ENCODE data around the gene SUGCT. TPM values are rescaled to one million over a fixed set of nuclear protein-coding genes. Genes with fewer than 3 reads are reported as not detected.

The SUGCT gene
- total RNA-seq, 1 experiment from 2014 or later, result 5.4 TPM

- Histone ChIP-seq H3K56ac (ENCODE audit: insufficient read length, low read depth, low read length) (no peak overlapping the region), H3K79me2 (ENCODE audit: insufficient read depth, low read length) (no peaks in the 10 kb centered on the region), H3K27me3 (ENCODE audit: insufficient read depth, low read length) (no peaks in the 10 kb centered on the region), H2BK12ac (ENCODE audit: insufficient read length, low read depth, low read length) (no peak overlapping the region), H4K8ac (replicated peaks; ENCODE audit: insufficient read length, low read depth, low read length) (no peak overlapping the region), H4K20me1 (ENCODE audit: control insufficient read depth, insufficient read depth, insufficient read length) (no peaks in the 10 kb centered on the region), H3K23ac (ENCODE audit: insufficient read length, low read depth, low read length) (no peak overlapping the region), H2AK5ac (ENCODE audit: insufficient read length, low read length) (no peak overlapping the region), H2BK120ac (ENCODE audit: low read depth, low read length, poor library complexity, severe bottlenecking) (no peak overlapping the region), H3K4ac (ENCODE audit: low read depth, low read length) (no peak overlapping the region), H4K91ac (ENCODE audit: insufficient read length, low read depth, low read length) (no peak overlapping the region), H2AFZ (ENCODE audit: low read length) (no peak overlapping the region), H3K14ac (ENCODE audit: insufficient read depth, low read length) (no peak overlapping the region), H3K18ac (ENCODE audit: insufficient read length, low read depth, low read length) (no peak overlapping the region), H2BK20ac (ENCODE audit: low read depth, low read length, poor library complexity, severe bottlenecking) (no peak overlapping the region), H4K5ac (ENCODE audit: insufficient read length, low read depth, low read length) (no peak overlapping the region), H3K9me3 (ENCODE audit: control insufficient read depth, low read depth, low read length) (no peaks in the 10 kb centered on the region), H3K23me2 (ENCODE audit: insufficient read length, low read depth, low read length, poor library complexity, severe bottlenecking) (no peaks in the 10 kb centered on the region), H3T11ph (ENCODE audit: low read length) (no peak overlapping the region), H2BK5ac (ENCODE audit: insufficient read length, low read length) (no peak overlapping the region), H2BK15ac (ENCODE audit: low read depth, low read length) (no peak overlapping the region), H3K79me1 (ENCODE audit: insufficient read depth, low read depth, low read length, poor library complexity, severe bottlenecking) (no peaks in the 10 kb centered on the region), H3K4me2 (ENCODE audit: insufficient read depth, insufficient read length, low read length) (no peak overlapping the region), H3K9ac (ENCODE audit: extremely low read depth, insufficient read length, low read length) (no peak overlapping the region), H3K27ac (ENCODE audit: insufficient read length, low read depth, low read length) (no peak overlapping the region), H3K4me1 (ENCODE audit: insufficient read depth, low read length) (no peaks in the 10 kb centered on the region; the same call in 1 of the 2 replicates)
- peaks cover 13 to 22% of the 10 kb centered on the region in 2 experiments for H3K4me1 Mint-ChIP-seq
- H3K36me3 Mint-ChIP-seq (ENCODE audit: insufficient read depth in 1 of 3, low read depth in 3 of 3), result peaks cover 4 to 27% (median 15%) of the 10 kb centered on the region in 3 experiments; a peak in 6 of 7 replicates
- no CpG with 5 or more reads among the region's 2 CpGs for WGBS (ENCODE audit: extremely low coverage, insufficient read length, low lambda C conversion rate)
- H3K27me3 Mint-ChIP-seq (ENCODE audit: low read depth), result no peaks in the 10 kb centered on the region
- DNase-seq, result no peak
- peak overlapping the region in 1 of 3 experiments; percentile 56; a peak in 1 of 7 replicates for H3K27ac Mint-ChIP-seq
- TF ChIP-seq CTCF (conservative IDR thresholded peaks at IDR 0.05), result no peak
- H3K9me3 Mint-ChIP-seq, result no peaks in the 10 kb centered on the region
- no peak overlapping the region for H3K4me3 Mint-ChIP-seq
These were observed 37.1 kb upstream of the SUGCT start for GRCh38 chr7:40097728-40098127.
